Fibroblast of lung (primary cell): ENCODE data around the gene GRB10. TPM values are rescaled to one million over a fixed set of nuclear protein-coding genes. Genes with fewer than 3 reads are reported as not detected.

Experiments used
- DNase-seq, 2 donors: peaks; one replicate each; pipeline versions ENCODE4 v3.0.0 to v3.0.0-alpha.2; 2010; ENCODE audit warnings: low read depth in 2 of 2
- H2AFZ ChIP-seq: 2 replicates; pipeline ENCODE4 v1.5.1; 2012; ENCODE audit warnings: low read length, control low read depth, inconsistent platforms
- H3K27ac ChIP-seq: 2 replicates; pipeline ENCODE4 v1.5.1; 2011; ENCODE audit warnings: low read length, control low read depth; ENCODE audit not compliant: insufficient read depth
- H3K27me3 ChIP-seq: 2 replicates; pipeline ENCODE4 v1.5.1; 2011; ENCODE audit warnings: mild to moderate bottlenecking, low read length; ENCODE audit not compliant: control insufficient read depth, insufficient read depth
- H3K36me3 ChIP-seq: 2 replicates; pipeline ENCODE4 v1.5.1; 2011; ENCODE audit warnings: low read length; ENCODE audit not compliant: control insufficient read depth, insufficient read depth
- H3K4me1 ChIP-seq: 2 replicates; pipeline ENCODE4 v1.5.1; 2011; ENCODE audit warnings: low read length; ENCODE audit not compliant: control insufficient read depth, insufficient read depth; ENCODE audit errors: extremely low read depth
- H3K4me2 ChIP-seq: 2 replicates; pipeline ENCODE4 v1.5.1; 2011; ENCODE audit warnings: low read length, control low read depth; ENCODE audit not compliant: insufficient read depth; ENCODE audit errors: extremely low read depth
- H3K4me3 ChIP-seq, 4 experiments: fragments of 200-600 bp in 1 of 4; sonication (generic) in 1 of 4; replicated peaks in 1 of 4; 2 replicates each; pipeline ENCODE4 v1.5.1; 2011 to 2016; ENCODE audit warnings: low read length in 4 of 4, low read depth in 3 of 4, mild to moderate bottlenecking in 3 of 4, control low read depth in 2 of 4, inconsistent platforms in 1 of 4, mixed read lengths in 1 of 4; ENCODE audit not compliant: insufficient read depth in 1 of 4; ENCODE audit errors: control extremely low read depth in 1 of 4
- H3K79me2 ChIP-seq: 2 replicates; pipeline ENCODE4 v1.5.1; 2012; ENCODE audit warnings: mild to moderate bottlenecking, low read length, inconsistent platforms; ENCODE audit not compliant: control insufficient read depth, insufficient read depth
- H3K9ac ChIP-seq: 2 replicates; pipeline ENCODE4 v1.5.1; 2011; ENCODE audit warnings: mild to moderate bottlenecking, low read length, control low read depth; ENCODE audit not compliant: insufficient read depth
- H3K9me3 ChIP-seq: 2 replicates; pipeline ENCODE4 v1.5.1; 2012; ENCODE audit warnings: low read depth, low read length; ENCODE audit not compliant: control insufficient read depth, insufficient read depth
- H4K20me1 ChIP-seq: 2 replicates; pipeline ENCODE4 v1.5.1; 2011; ENCODE audit warnings: low read length; ENCODE audit not compliant: control insufficient read depth, insufficient read depth; ENCODE audit errors: extremely low read depth
- CTCF ChIP-seq, 2 donors: IDR thresholded peaks in 1 of 2; conservative IDR thresholded peaks in 1 of 2; 1 replicate in 1 of 2; 2 replicates in 1 of 2; pipeline ENCODE4 v1.5.1; 2011 to 2012; ENCODE audit warnings: low read length in 2 of 2, control low read depth in 1 of 2, inconsistent platforms in 1 of 2, low read depth in 1 of 2, mild to moderate bottlenecking in 1 of 2
- EZH2 ChIP-seq: IDR thresholded peaks from 2 replicates; pipeline ENCODE4 v1.5.1; 2012; ENCODE audit warnings: low read length, control low read depth, mild to moderate bottlenecking; ENCODE audit errors: missing control alignments
- polyA plus RNA-seq, 2 donors: library from polyadenylated mRNA; depleted of rRNA in 1 of 2; stranded (reverse) in 1 of 2; unstranded in 1 of 2; fragments of >200 nt; gene quantifications; 2 replicates each; pipeline ENCODE4 v1.2.1, GENCODE V29; 2011 to 2012; ENCODE audit warnings: missing spikeins in 1 of 2
- total RNA-seq: library from RNA; depleted of rRNA; stranded (reverse); fragments of >200 nt; gene quantifications from 2 replicates; pipeline ENCODE4 v1.2.1, GENCODE V29; 2014

The GRB10 gene
- total and polyA plus RNA-seq, 2 donors (not counting 1 experiment from before 2014, with no cell fraction given), result 11.1 to 64.1 TPM

DNA sequence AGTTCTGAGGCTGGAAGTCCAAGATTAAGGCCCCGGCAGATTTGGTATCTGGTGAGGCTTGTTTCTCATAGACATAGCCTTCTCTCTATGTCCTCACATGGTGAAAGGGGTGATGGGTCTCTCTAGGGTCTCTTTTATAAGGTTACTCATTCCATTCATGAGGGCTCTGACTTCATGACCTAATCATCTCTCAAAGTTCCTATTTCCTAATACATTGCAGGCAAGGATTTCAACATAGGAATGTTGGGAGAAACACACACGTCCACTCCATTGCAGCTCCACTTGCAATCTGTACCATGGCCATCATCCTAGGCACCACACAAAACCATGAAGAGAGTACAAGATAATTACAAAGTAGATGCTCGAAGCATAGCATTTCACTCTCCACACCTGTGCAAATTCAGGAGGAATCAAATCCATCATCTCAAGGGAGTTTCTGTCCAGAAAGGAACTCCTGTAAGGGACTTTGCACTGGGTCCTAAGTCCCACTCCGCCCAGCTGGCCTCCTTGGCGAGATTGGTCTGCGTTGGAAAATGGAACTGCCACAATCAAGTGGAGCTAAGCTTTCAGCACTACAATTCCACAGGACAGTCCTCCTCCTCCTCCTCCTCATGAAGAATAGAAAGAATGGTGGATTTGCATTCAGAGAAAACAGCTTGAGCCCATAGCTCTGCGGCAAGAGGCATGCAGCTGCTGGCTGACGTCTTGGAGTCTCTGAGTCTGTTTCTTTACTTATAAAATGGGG lies 226.3 kb downstream of the GRB10 start:
- no peak overlapping the region for H3K27ac ChIP-seq
- no peak overlapping the region for H3K4me3 ChIP-seq
- H3K9me3 ChIP-seq, result no peaks in the 10 kb centered on the region
- H4K20me1 ChIP-seq, result no peaks in the 10 kb centered on the region
- no peaks in the 10 kb centered on the region for H3K79me2 ChIP-seq
- no peaks in the 10 kb centered on the region for H3K36me3 ChIP-seq
- no peak overlapping the region for H3K9ac ChIP-seq
- H3K27me3 ChIP-seq, result peaks cover 4% of the 10 kb centered on the region
- H2AFZ ChIP-seq, result no peak overlapping the region
- H3K4me2 ChIP-seq, result no peak overlapping the region
- peak in 1 of 2 donors; percentile 62 for DNase-seq
- no peak for TF ChIP-seq EZH2
- H3K4me1 ChIP-seq, result no peaks in the 10 kb centered on the region

DNA sequence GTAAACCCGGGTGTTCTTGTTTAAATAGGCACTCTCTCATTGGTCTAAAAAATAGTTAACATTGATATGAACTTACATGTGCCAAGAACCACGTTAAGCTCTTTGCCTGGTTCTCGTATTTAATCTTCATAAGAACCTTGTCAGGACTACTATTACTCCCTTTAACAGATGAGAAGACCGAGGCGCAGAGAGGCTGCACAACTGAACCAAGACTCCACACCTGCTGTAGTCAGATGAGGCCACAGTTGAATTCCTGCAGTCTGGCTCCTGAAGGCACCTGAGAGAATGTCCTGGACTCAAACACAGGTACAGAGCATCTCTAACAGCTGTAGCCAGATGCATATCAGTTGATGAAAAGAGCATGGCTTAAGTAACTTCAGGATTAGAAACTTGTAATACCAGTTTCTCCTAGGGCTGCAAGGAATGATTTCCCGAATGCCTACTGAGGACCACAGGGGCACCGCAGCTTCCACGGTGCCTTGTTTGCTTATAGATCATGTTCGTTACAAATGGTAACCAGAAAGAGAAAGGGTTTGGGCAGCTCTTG lies 227.0 kb downstream of the GRB10 start:
- Histone ChIP-seq H4K20me1 (no peaks in the 10 kb centered on the region), H3K9ac (no peak overlapping the region), H3K9me3 (no peaks in the 10 kb centered on the region), H3K4me2 (no peak overlapping the region), H3K4me3 (no peak overlapping the region), H2AFZ (no peak overlapping the region), H3K27ac (no peak overlapping the region), H3K4me1 (no peaks in the 10 kb centered on the region), H3K27me3 (peaks cover 4% of the 10 kb centered on the region), H3K36me3 (no peaks in the 10 kb centered on the region), H3K79me2 (no peaks in the 10 kb centered on the region)
- TF ChIP-seq CTCF (conservative IDR thresholded peaks at IDR 0.05 in 1 of 2, IDR thresholded peaks at IDR 0.05 in 1 of 2; ENCODE audit: low read depth in 1 of 2, low read length in 2 of 2) (no peak), EZH2 (no peak)
- no peak for DNase-seq

- Histone ChIP-seq H4K20me1 (no peaks in the 10 kb centered on the region), H3K4me2 (no peak overlapping the region), H2AFZ (no peak overlapping the region), H3K79me2 (no peaks in the 10 kb centered on the region), H3K27ac (no peak overlapping the region), H3K4me1 (no peaks in the 10 kb centered on the region), H3K4me3 (no peak overlapping the region), H3K9me3 (no peaks in the 10 kb centered on the region), H3K36me3 (no peaks in the 10 kb centered on the region), H3K9ac (no peak overlapping the region), H3K27me3 (peaks cover 4% of the 10 kb centered on the region)
- TF ChIP-seq CTCF (conservative IDR thresholded peaks at IDR 0.05 in 1 of 2, IDR thresholded peaks at IDR 0.05 in 1 of 2; ENCODE audit: low read depth in 1 of 2, low read length in 2 of 2) (no peak), EZH2 (no peak)
- no peak for DNase-seq
Observed at GRCh38 chr7:50554431-50555322, 228.0 kb downstream of the GRB10 start.
